NOMO-1 treated with dmso at 0.1 percent for 144 hours (cell line): ENCODE data around the gene VPS39.
A peak's percentile ranks its signal among the peaks of the same experiment; 100 is the strongest.
"Not testable (repeated sequence)": the region's sequence is repeated elsewhere in the genome, so short reads cannot be mapped to it uniquely, and the experiment has no call there.

Experiments used
- DNase-seq: peaks from one replicate; lab custom pipeline; 2025; ENCODE audit not compliant: unreplicated experiment; lab: John Stamatoyannopoulos, UW

VPS39 gene

GRCh38 chr15:42207674-42208579 lies at the start of gene VPS39:
Gene VPS39, minus strand, starts transcription at chr15:42208304. Its CDS starts 151 bp downstream, at chr15:42208153.
- peak; percentile 83 for DNase-seq

- DNase-seq: no peak
These were observed 45.2 kb upstream of the VPS39 start for GRCh38 chr15:42253300-42253699.

- no peak for DNase-seq
These were observed 32.7 kb upstream of the VPS39 start for GRCh38 chr15:42240823-42241222.

GRCh38 chr15:42239528-42240182 lies 31.6 kb upstream of the VPS39 start:
- no peak for DNase-seq

- DNase-seq: no peak
These were observed 25.0 kb upstream of the VPS39 start for GRCh38 chr15:42233107-42233506.

GRCh38 chr15:42232606-42233005 lies 24.5 kb upstream of the VPS39 start:
- no peak for DNase-seq

- no peak for DNase-seq
These were observed 23.0 kb upstream of the VPS39 start for GRCh38 chr15:42231088-42231487.

- DNase-seq: not testable (repeated sequence)
These were observed 20.9 kb upstream of the VPS39 start for GRCh38 chr15:42228981-42229380.

- no peak for DNase-seq
These were observed 19.9 kb upstream of the VPS39 start for GRCh38 chr15:42228036-42228435.

- no peak for DNase-seq
These were observed 18.5 kb upstream of the VPS39 start for GRCh38 chr15:42226648-42227047.

- no peak for DNase-seq
These were observed 12.1 kb upstream of the VPS39 start for GRCh38 chr15:42220216-42220615.

GRCh38 chr15:42218953-42219592 lies 11.0 kb upstream of the VPS39 start:
- DNase-seq: peak; percentile 15

GRCh38 chr15:42217568-42217967 lies 9.5 kb upstream of the VPS39 start:
- no peak for DNase-seq

GRCh38 chr15:42215913-42216829 lies 8.1 kb upstream of the VPS39 start:
- DNase-seq: no peak

- DNase-seq: no peak
These were observed 6.5 kb upstream of the VPS39 start for GRCh38 chr15:42214600-42214999.

GRCh38 chr15:42213511-42213910 lies 5.4 kb upstream of the VPS39 start:
- no peak for DNase-seq

GRCh38 chr15:42210696-42211095 lies 2.6 kb upstream of the VPS39 start:
- DNase-seq: no peak

GRCh38 chr15:42206406-42206805 lies 1.7 kb downstream of the VPS39 start:
- no peak for DNase-seq

- DNase-seq: no peak
These were observed 4.2 kb downstream of the VPS39 start for GRCh38 chr15:42203891-42204290.

- no peak for DNase-seq
These were observed 5.5 kb downstream of the VPS39 start for GRCh38 chr15:42202653-42203052.

- no peak for DNase-seq
These were observed 6.3 kb downstream of the VPS39 start for GRCh38 chr15:42201801-42202200.
